Measurements from ENCODE around the gene EFNA1. TPM values are rescaled to one million over a fixed set of nuclear protein-coding genes. Genes with fewer than 3 reads are reported as not detected.
A peak's percentile ranks its signal among the peaks of the same experiment; 100 is the strongest.

EFNA1 gene
- total RNA-seq, 1 experiment from 2014 or later = not detected

DNA sequence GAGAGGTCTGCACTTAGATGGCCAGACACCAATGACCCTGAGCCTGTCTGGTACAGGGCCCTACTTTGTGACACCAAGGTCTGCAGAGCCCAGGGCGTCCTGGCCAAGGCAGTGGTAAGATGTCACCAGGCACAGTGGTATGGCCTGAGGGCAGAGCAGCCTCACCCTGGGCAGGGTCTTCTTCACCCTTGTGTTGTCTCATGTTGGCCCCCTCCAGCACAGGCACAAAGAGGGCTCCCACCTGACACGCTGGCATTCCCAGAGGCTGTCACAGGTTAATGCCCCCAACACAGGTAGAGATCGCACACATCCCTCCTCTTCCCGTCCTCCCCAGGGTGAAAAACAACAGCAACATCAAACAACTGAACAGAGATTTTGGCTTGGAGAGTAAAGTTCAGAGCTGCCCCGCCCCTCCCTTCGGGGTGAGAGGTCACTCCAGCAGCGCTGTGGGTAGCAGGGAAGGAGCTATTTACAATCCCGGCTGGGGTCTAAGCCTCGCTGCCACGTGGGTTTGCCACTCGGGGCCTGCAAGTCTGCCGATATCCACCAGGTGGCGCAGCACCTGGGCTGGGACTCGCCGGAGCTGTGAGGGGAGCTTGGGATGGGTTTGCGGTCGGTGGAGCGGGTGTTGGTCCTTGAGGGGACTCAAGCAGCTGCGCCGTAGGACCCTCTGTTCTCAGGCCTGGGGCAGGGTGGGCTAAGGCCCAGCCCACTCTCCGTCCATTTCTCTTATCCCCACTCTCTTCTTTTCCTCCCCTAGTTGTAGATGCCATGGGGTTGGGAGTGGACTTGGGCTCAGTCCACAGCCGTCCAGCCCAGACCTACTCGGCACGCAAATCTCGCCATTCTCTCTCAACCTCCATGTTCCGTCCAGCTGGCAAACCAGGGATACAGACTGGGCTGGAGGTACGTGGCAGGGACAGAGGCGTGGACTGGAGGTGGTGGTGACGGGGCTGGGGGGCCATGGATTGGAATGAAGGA, 36.3 kb upstream of the EFNA1 start:
- Histone ChIP-seq H4K20me1 (ENCODE audit: insufficient read depth, low read depth, low read length) (no peaks in the 10 kb centered on the region), H3K4me1 (ENCODE audit: low read length) (peaks cover 28% of the 10 kb centered on the region), H3K9me2 (replicated peaks; ENCODE audit: insufficient read depth, low read length) (no peaks in the 10 kb centered on the region), H2AFZ (ENCODE audit: low read length) (peak overlapping the region; percentile 99), H3K4me3 (ENCODE audit: low read length) (peak overlapping the region; percentile 43), H3K4me2 (ENCODE audit: low read depth, low read length, poor library complexity, severe bottlenecking) (peak overlapping the region; percentile 69), H3K27me3 (ENCODE audit: low read length) (no peaks in the 10 kb centered on the region), H3K79me2 (ENCODE audit: low read length) (no peaks in the 10 kb centered on the region), H3K9me3 (ENCODE audit: low read length) (no peaks in the 10 kb centered on the region), H3K27ac (ENCODE audit: low read length) (no peak overlapping the region), H3K36me3 (ENCODE audit: insufficient read depth, low read length) (no peaks in the 10 kb centered on the region), H3K9ac (ENCODE audit: low read length) (peak overlapping the region; percentile 54)
- peak; percentile 94 for DNase-seq

DNA sequence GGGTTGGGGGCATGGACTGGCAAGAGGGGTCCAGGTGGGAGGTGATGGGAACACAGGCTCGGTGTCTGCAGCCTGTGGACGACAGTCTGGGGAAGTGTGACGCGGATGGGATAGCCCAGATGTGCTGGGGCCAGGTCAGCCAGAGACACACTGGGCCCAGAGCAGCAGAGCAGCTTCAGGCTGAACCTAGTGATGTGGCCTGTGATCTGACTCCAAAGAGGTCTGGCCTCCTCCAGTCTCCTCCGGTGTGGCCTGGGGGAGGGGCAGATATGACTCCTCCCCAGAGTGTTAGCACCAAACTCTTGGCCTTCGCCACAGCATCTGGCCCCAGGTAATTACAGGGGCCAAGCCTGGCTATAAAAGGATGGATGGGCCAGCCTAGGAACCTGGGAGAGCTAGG, 35.5 kb upstream of the EFNA1 start:
- Histone ChIP-seq H3K27me3 (ENCODE audit: low read length) (no peaks in the 10 kb centered on the region), H3K4me1 (ENCODE audit: low read length) (peaks cover 21% of the 10 kb centered on the region), H3K4me3 (ENCODE audit: low read length) (no peak overlapping the region), H3K79me2 (ENCODE audit: low read length) (no peaks in the 10 kb centered on the region), H3K27ac (ENCODE audit: low read length) (no peak overlapping the region), H3K36me3 (ENCODE audit: insufficient read depth, low read length) (no peaks in the 10 kb centered on the region), H2AFZ (ENCODE audit: low read length) (no peak overlapping the region), H3K4me2 (ENCODE audit: low read depth, low read length, poor library complexity, severe bottlenecking) (no peak overlapping the region), H3K9ac (ENCODE audit: low read length) (no peak overlapping the region), H4K20me1 (ENCODE audit: insufficient read depth, low read depth, low read length) (no peaks in the 10 kb centered on the region), H3K9me2 (replicated peaks; ENCODE audit: insufficient read depth, low read length) (no peaks in the 10 kb centered on the region), H3K9me3 (ENCODE audit: low read length) (no peaks in the 10 kb centered on the region)
- DNase-seq = peak; percentile 35

DNA sequence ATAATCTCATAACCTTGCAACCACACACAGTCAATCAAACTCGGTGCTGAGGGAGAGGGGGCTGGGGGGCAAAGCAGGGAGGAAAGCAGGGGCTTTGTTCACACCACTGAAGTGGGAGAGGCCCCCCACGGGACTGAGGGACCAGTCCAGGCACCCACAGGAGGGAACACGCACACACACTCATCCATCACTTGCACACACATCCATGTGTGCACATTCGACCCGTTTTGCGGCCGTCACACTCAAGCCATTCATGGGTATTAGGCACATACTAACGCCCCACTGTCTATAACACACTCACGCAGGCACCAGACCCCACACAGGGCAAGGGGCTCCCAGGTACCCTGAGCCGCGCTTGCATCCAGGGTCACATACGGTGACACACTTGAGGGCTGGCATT, 35.0 kb upstream of the EFNA1 start:
- no peaks in the 10 kb centered on the region for H3K79me2 ChIP-seq (ENCODE audit: low read length)
- no peak for DNase-seq
- H3K9me2 ChIP-seq (replicated peaks; ENCODE audit: insufficient read depth, low read length) = no peaks in the 10 kb centered on the region
- no peaks in the 10 kb centered on the region for H3K36me3 ChIP-seq (ENCODE audit: insufficient read depth, low read length)
- H4K20me1 ChIP-seq (ENCODE audit: insufficient read depth, low read depth, low read length) = no peaks in the 10 kb centered on the region
- no peak overlapping the region for H3K27ac ChIP-seq (ENCODE audit: low read length)
- H2AFZ ChIP-seq (ENCODE audit: low read length) = no peak overlapping the region
- no peaks in the 10 kb centered on the region for H3K27me3 ChIP-seq (ENCODE audit: low read length)
- H3K4me3 ChIP-seq (ENCODE audit: low read length) = no peak overlapping the region
- peaks cover 20% of the 10 kb centered on the region for H3K4me1 ChIP-seq (ENCODE audit: low read length)
- H3K4me2 ChIP-seq (ENCODE audit: low read depth, low read length, poor library complexity, severe bottlenecking) = no peak overlapping the region
- no peaks in the 10 kb centered on the region for H3K9me3 ChIP-seq (ENCODE audit: low read length)
- no peak overlapping the region for H3K9ac ChIP-seq (ENCODE audit: low read length)

- Histone ChIP-seq H3K4me2 (ENCODE audit: low read depth, low read length, poor library complexity, severe bottlenecking) (no peak overlapping the region), H3K9ac (ENCODE audit: low read length) (peak overlapping the region; percentile 29; the same call in 1 of the 2 replicates), H3K4me3 (ENCODE audit: low read length) (no peak overlapping the region), H3K36me3 (ENCODE audit: insufficient read depth, low read length) (no peaks in the 10 kb centered on the region), H3K27ac (ENCODE audit: low read length) (no peak overlapping the region), H2AFZ (ENCODE audit: low read length) (no peak overlapping the region), H3K79me2 (ENCODE audit: low read length) (no peaks in the 10 kb centered on the region), H3K9me2 (replicated peaks; ENCODE audit: insufficient read depth, low read length) (no peaks in the 10 kb centered on the region), H4K20me1 (ENCODE audit: insufficient read depth, low read depth, low read length) (no peaks in the 10 kb centered on the region), H3K9me3 (ENCODE audit: low read length) (no peaks in the 10 kb centered on the region), H3K27me3 (ENCODE audit: low read length) (no peaks in the 10 kb centered on the region), H3K4me1 (ENCODE audit: low read length) (peaks cover 20% of the 10 kb centered on the region)
- DNase-seq = peak; percentile 63
Measured at GRCh38 chr1:155093911-155094621, 33.6 kb upstream of the EFNA1 start.

DNA sequence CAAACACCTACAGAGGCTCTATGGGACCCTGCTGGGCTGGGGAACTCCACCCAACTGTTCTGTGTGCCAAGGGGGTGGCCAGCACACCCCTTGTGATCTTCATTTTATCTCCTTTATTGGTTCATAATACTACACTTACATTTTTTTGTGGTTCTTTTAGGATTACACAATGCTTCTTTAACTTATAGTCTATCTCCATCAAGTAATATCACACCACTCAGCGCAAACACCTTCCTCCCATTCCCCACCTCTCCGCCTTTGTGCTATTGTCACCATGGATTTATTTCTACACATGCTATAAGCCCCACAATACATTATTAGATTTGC, 33.1 kb upstream of the EFNA1 start:
- no peak overlapping the region for H2AFZ ChIP-seq (ENCODE audit: low read length)

GRCh38 chr1:155099331-155099730, 28.3 kb upstream of the EFNA1 start:
- H3K9ac ChIP-seq (ENCODE audit: low read length) = no peak overlapping the region
- H3K27ac ChIP-seq (ENCODE audit: low read length) = no peak overlapping the region
- H4K20me1 ChIP-seq (ENCODE audit: insufficient read depth, low read depth, low read length) = no peaks in the 10 kb centered on the region
- H3K36me3 ChIP-seq (ENCODE audit: insufficient read depth, low read length) = no peaks in the 10 kb centered on the region
- H2AFZ ChIP-seq (ENCODE audit: low read length) = no peak overlapping the region
- no peaks in the 10 kb centered on the region for H3K79me2 ChIP-seq (ENCODE audit: low read length)
- H3K4me3 ChIP-seq (ENCODE audit: low read length) = no peak overlapping the region
- peaks cover 7% of the 10 kb centered on the region for H3K4me1 ChIP-seq (ENCODE audit: low read length)
- H3K9me3 ChIP-seq (ENCODE audit: low read length) = no peaks in the 10 kb centered on the region
- H3K9me2 ChIP-seq (replicated peaks; ENCODE audit: insufficient read depth, low read length) = no peaks in the 10 kb centered on the region
- H3K27me3 ChIP-seq (ENCODE audit: low read length) = no peaks in the 10 kb centered on the region
- H3K4me2 ChIP-seq (ENCODE audit: low read depth, low read length, poor library complexity, severe bottlenecking) = no peak overlapping the region
- no peak for DNase-seq

More for the DNA sequence above, 33.1 kb upstream of the EFNA1 start:
- Histone ChIP-seq H4K20me1 (ENCODE audit: insufficient read depth, low read depth, low read length) (no peaks in the 10 kb centered on the region), H3K9me3 (ENCODE audit: low read length) (no peaks in the 10 kb centered on the region), H3K27me3 (ENCODE audit: low read length) (no peaks in the 10 kb centered on the region), H3K79me2 (ENCODE audit: low read length) (no peaks in the 10 kb centered on the region), H3K9ac (ENCODE audit: low read length) (no peak overlapping the region), H3K4me2 (ENCODE audit: low read depth, low read length, poor library complexity, severe bottlenecking) (no peak overlapping the region), H3K4me1 (ENCODE audit: low read length) (peaks cover 20% of the 10 kb centered on the region), H3K9me2 (replicated peaks; ENCODE audit: insufficient read depth, low read length) (no peaks in the 10 kb centered on the region), H3K4me3 (ENCODE audit: low read length) (no peak overlapping the region), H3K36me3 (ENCODE audit: insufficient read depth, low read length) (no peaks in the 10 kb centered on the region), H3K27ac (ENCODE audit: low read length) (no peak overlapping the region)
- no peak for DNase-seq

DNA sequence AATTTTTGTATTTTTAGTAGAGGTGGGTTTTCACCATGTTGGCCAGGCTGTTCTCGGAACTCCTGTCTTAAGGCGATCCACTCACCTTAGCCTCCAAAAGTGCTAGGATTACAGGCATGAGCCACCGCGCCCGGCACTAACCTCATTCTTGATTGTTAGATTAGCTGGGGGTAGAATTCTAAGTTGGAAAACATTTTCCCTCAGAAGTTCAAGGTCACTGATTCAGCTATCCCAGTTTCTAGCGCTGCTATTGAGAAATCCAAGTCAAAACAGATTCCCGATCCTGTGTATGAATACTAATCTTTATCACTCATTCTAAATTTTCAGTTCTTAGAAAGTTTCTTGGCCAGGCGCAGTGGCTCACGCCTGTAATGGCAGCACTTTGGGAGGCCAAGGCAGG, 24.4 kb upstream of the EFNA1 start:
- no peak overlapping the region for H2AFZ ChIP-seq (ENCODE audit: low read length)
- no peak overlapping the region for H3K4me2 ChIP-seq (ENCODE audit: low read depth, low read length, poor library complexity, severe bottlenecking)
- H3K9me3 ChIP-seq (ENCODE audit: low read length) = no peaks in the 10 kb centered on the region
- no peak overlapping the region for H3K27ac ChIP-seq (ENCODE audit: low read length)
- no peak overlapping the region for H3K9ac ChIP-seq (ENCODE audit: low read length)
- no peaks in the 10 kb centered on the region for H3K79me2 ChIP-seq (ENCODE audit: low read length)
- H3K36me3 ChIP-seq (ENCODE audit: insufficient read depth, low read length) = no peaks in the 10 kb centered on the region
- no peaks in the 10 kb centered on the region for H3K27me3 ChIP-seq (ENCODE audit: low read length)
- no peak for DNase-seq
- no peak overlapping the region for H3K4me3 ChIP-seq (ENCODE audit: low read length)
- no peaks in the 10 kb centered on the region for H4K20me1 ChIP-seq (ENCODE audit: insufficient read depth, low read depth, low read length)
- peaks cover 5% of the 10 kb centered on the region; the same call in 1 of the 2 replicates for H3K4me1 ChIP-seq (ENCODE audit: low read length)
- H3K9me2 ChIP-seq (replicated peaks; ENCODE audit: insufficient read depth, low read length) = no peaks in the 10 kb centered on the region
